Posterior vena cava (tissue), 2 donors: ENCODE measurements around the gene PDE4D. TPM values are rescaled to one million over a fixed set of nuclear protein-coding genes. Genes with fewer than 3 reads are reported as not detected.
A peak's percentile ranks its signal among the peaks of the same experiment; 100 is the strongest.
"Not testable (repeated sequence)": the region's sequence is repeated elsewhere in the genome, so short reads cannot be mapped to it uniquely, and the experiment has no call there.

Experiments used
- DNase-seq: peaks from one replicate; pipeline ENCODE4 v3.0.0-alpha.2; 2020; ENCODE audit warnings: low spot score
- intact Hi-C, 2 donors: fragments of 100-400 bp; cut with DNase I; formaldehyde crosslinking; loops; one replicate each; pipeline versions ENCODE4 v1.14.1 to v1.14.2; 2022 to 2023
- total RNA-seq, 2 donors: library from RNA; stranded (reverse); fragmentation: NEBNext Ultra II Directional; extraction: Animal tissue kit (Norgen Biotek cat#: 25700); gene quantifications; one replicate each; pipeline ENCODE4 v1.2.1, GENCODE V29; 2021
- donor health status: DM: yes; HTN: yes; CAD: no.
- donor health status: DM: yes; HTN: yes; CAD: no.

Gene PDE4D
- total RNA-seq, 2 donors from 2014 or later, result 72.4 to 106 TPM

GRCh38 chr5:59607138-59607765 lies 286.3 kb downstream of the PDE4D start:
- intact Hi-C loops, result no loop called here
- DNase-seq, result no peak

- intact Hi-C loops, result no loop called here
- no peak for DNase-seq
These were observed 287.6 kb downstream of the PDE4D start for GRCh38 chr5:59605915-59606314.

GRCh38 chr5:59604111-59604510 lies 289.4 kb downstream of the PDE4D start:
- no peak for DNase-seq
- intact Hi-C loops, result no loop called here

- intact Hi-C loops, result no loop called here
- no peak for DNase-seq
These were observed 292.5 kb downstream of the PDE4D start for GRCh38 chr5:59600998-59601397.

GRCh38 chr5:59600153-59600552 lies 293.4 kb downstream of the PDE4D start:
- DNase-seq, result no peak
- intact Hi-C loops, result no loop called here

GRCh38 chr5:59599729-59600128 lies 293.8 kb downstream of the PDE4D start:
- no peak for DNase-seq
- intact Hi-C loops, result no loop called here

- no peak for DNase-seq
- intact Hi-C loops, result no loop called here
These were observed 295.0 kb downstream of the PDE4D start for GRCh38 chr5:59598547-59598874.

GRCh38 chr5:59597690-59598546 lies 295.6 kb downstream of the PDE4D start:
- no peak for DNase-seq
- intact Hi-C loops, result no loop called here

GRCh38 chr5:59596586-59597350 lies 296.8 kb downstream of the PDE4D start:
- intact Hi-C loops, result no loop called here
- DNase-seq, result no peak

GRCh38 chr5:59594118-59594517 lies 299.4 kb downstream of the PDE4D start:
- intact Hi-C loops, DNase-seq: not testable (repeated sequence)

- intact Hi-C loops, result no loop called here
- no peak for DNase-seq
These were observed 300.0 kb downstream of the PDE4D start for GRCh38 chr5:59593439-59594007.

- DNase-seq, result no peak
- intact Hi-C loops, result no loop called here
These were observed 301.4 kb downstream of the PDE4D start for GRCh38 chr5:59592101-59592500.

- no peak for DNase-seq
- intact Hi-C loops, result no loop called here
These were observed 302.4 kb downstream of the PDE4D start for GRCh38 chr5:59591162-59591561.

- no peak for DNase-seq
- intact Hi-C loops, result no loop called here
These were observed 304.6 kb downstream of the PDE4D start for GRCh38 chr5:59588922-59589321.

- DNase-seq, result peak; percentile 81
- intact Hi-C loops, result no loop called here
These were observed 305.8 kb downstream of the PDE4D start for GRCh38 chr5:59587489-59588337.

- intact Hi-C loops, result no loop called here
- no peak for DNase-seq
These were observed 306.7 kb downstream of the PDE4D start for GRCh38 chr5:59586841-59587240.

GRCh38 chr5:59584858-59585846 lies 308.4 kb downstream of the PDE4D start:
- no peak for DNase-seq
- intact Hi-C loops, result no loop called here
